Frontal cortex (tissue), 4 donors: ENCODE measurements around the gene BABAM2. TPM values are rescaled to one million over a fixed set of nuclear protein-coding genes. Genes with fewer than 3 reads are reported as not detected.

Experiments used
- DNase-seq, 2 donors: peaks; one replicate each; pipeline ENCODE4 v3.0.0; 2012; ENCODE audit warnings: low spot score in 2 of 2
- FAIRE-seq: peaks from 2 replicates; lab custom pipeline; 2012; peaks lifted over from hg19 to GRCh38; lab: Jason Lieb, UNC
- total RNA-seq: library from RNA; depleted of rRNA; stranded (reverse); fragments of >200 nt; gene quantifications from one replicate; pipeline ENCODE4 v1.2.3, GENCODE V29; 2014
- donor health status: control.
- donor health status: control.
- donor health status: control.

BABAM2 gene
- total RNA-seq, 1 donor from 2014 or later = 14.7 TPM

DNA sequence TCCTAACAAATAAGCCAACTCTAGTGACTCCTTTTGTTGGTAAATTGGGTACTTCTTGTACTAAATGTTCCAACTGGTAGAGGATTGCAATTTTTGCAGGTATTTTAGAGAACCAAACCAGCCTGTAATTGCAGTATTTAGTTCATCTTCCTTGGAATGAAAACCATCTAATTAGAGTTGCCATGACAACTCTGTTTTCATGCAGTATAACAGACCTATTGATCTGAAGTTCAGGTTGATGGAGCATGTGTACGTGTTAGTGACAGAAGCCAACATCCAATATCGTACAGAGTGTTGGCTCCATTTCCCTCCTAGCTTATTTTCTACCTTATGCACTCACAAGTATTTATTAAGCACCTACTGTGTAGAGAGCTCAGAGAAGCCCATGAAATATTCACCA lies 325.8 kb downstream of the BABAM2 start:
- no peak for FAIRE-seq
- no peak for DNase-seq

DNA sequence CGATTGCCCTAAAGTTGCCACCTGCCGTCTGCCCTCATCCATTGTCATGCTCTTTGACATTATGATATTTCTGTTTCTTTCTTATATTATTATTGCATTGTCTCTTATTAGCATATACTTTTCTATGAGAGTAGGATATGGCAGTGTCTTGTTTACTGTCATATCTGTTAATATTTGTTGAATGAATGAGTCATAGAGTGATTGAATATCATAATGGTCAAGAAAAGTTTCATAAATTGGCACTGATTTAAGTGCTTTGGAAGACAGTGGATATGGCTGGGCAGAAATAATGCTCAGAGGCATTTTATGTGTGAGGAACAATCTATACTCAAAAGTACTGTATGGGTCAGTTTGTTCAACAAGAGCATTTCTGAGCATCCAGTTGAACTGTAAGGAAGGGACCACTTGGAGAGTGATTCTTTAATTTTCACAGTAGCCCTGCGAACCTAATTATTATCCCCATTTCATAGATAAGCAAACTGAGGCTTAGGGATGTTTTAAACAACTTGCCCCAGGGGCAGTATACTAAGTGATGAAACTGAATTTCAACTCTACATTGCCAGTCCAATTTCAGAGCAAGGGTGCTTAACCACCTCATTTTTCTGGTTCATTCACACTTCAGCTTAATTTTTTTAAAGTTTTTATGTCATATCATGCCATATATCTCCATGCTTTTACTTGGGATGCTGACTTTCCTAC lies 326.7 kb downstream of the BABAM2 start:
- FAIRE-seq = no peak

DNA sequence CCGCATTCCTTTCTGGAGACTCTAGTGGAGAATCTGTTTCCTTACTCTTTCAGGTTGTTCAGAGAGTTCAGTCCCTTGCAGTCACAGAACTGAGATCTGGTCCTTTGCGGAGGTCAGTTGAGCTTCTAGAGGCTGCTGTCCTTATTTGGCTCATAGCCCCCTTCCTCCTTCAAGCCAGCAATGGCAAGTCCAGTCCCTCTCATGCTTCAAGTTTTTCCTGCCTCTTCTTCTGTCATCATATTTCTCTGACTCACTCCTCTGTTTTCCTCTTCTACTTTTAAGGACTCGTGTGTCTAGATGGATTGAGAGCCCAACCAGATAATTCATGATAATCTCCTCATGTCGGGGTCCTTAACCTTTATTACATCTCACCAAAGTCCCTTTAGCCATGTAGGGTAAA lies 328.6 kb downstream of the BABAM2 start:
- no peak for FAIRE-seq
- DNase-seq = no peak

More for the DNA sequence above, 326.7 kb downstream of the BABAM2 start:
- no peak for DNase-seq

DNA sequence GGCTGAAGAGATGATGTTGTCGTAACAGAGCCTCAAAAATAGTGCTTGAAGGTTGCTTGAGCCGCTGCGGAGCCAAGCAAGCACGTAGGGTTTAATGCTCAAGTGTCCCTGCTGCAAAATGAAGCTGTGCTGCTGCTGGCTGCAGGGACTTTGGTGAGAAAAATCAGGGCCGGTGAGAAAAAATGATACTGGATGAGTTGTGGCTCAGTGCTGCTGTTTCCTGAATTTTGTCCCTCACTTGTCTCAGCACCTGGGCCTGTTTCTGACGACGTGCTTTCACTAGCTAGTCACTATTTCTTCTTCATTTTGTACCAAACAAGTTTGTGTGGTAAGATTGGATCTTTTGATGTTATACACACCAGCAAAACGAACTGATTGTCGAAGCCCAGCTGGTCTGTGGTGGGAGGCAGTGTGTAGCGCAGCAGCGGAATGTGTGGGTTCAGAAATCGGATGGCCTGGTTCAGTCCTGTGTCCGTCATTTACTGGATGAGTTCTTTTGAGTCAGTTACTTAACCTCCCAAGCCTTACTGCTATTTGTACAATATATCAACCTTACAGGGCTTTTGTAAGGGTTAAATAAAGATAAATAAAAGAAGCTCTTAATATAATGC lies 329.3 kb downstream of the BABAM2 start:
- DNase-seq = no peak
- FAIRE-seq = no peak

DNA sequence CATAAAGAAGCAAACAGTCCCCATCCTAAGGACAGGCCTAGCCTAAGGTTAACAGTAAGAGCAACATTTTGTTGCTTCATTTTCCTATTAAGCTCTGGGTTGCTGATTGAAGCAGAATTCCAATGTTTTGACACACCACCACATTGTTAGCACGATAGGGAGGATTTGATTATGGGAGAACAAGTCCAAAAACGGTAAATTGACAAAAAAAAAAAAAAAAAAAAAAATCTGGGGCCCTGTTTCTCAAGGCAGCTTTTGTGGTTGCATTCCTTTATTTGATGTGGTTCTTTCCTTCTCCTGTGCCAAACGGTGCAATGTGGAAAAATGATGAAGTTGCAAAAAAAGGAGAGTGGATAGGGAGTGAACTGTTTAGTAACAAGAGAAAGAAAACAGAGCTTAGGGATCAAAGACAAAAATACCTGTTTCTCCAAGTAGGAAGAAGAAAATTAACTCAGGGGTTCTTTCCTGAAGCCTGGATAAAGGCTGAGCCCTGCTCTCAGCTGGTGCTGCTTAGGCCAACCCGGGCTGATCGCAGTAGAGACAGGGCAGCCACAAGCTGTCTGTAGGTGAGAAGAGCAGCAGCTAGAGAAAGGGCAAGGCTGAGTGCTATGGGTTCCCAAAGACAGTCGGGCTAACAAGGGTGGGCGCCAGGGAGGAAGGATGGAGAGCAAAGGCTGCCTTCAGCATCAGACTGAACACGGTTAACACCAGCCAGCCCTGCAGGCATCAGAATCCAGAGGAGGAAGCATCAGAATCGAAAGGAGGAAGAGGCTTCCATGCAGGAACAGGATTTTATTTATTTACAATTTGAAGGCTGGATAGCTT lies 334.3 kb downstream of the BABAM2 start:
- DNase-seq = no peak

DNA sequence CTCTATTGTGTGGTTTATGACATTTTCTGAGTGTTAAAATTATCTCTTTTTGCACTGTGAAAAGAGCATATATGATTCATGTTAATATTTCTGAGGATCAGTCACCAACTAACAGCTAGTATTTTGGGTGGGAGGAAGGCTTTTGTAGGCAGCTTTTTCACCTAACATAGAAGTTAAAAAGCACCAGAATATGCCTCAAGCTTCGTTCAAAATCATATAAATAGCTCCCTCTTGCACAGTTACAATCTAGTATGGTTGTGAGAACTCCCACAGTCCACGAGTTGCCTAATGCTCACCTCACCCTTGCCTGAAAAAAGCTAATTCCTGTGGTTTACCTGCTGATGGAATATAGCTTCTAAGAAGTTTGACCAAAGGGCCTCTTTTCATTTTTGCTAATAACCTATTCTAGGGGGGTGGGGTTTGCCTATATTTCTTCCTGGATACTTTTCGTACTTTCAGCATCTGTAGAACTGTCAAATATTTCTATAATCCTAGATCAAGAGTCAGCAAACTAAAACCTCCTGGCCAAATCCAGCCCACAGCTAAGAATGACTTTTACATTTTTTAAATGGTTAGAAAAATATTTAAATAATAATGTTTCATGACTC lies 335.0 kb downstream of the BABAM2 start:
- no peak for DNase-seq
- FAIRE-seq = no peak

More for the DNA sequence above, 334.3 kb downstream of the BABAM2 start:
- no peak for FAIRE-seq

DNA sequence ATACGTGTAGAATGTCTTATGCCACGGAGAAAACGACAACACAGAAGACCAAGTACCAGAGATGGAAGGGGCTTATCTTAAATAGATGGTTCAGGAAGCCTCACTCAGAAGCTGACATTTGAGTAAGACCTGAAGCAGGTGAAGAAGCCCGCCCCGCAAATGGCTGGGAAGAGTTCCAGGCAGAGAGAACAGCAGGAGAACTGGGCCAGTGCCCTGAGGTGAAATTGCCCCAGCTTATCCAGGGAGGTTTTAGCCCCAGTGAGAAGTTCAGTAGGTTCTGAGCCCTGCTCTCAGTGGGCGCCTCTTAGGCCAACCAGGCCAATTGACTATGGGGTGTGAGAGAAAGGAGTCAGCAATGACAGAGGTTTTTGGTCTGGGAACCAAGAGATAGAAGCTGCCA lies 336.0 kb downstream of the BABAM2 start:
- DNase-seq = no peak
- FAIRE-seq = no peak

DNA sequence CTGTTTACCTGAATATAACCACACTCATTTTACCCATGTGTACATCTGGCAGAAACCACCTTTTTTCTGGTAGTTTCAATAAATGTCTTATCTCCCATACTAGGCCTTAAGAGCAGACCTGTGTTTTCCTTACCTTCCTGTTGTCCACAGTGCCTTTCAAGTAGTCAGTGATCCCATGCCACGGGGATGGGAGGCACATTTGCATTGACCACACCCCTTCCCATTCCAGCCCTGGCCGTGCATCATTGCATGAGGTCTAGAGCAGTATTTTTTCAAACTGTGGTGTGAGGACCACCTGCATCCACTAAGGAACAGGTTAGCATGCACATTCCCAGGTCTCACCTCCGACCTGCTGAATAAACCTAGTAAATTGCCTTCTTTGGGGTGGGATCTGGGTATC lies 337.0 kb downstream of the BABAM2 start:
- no peak for FAIRE-seq
- no peak for DNase-seq

DNA sequence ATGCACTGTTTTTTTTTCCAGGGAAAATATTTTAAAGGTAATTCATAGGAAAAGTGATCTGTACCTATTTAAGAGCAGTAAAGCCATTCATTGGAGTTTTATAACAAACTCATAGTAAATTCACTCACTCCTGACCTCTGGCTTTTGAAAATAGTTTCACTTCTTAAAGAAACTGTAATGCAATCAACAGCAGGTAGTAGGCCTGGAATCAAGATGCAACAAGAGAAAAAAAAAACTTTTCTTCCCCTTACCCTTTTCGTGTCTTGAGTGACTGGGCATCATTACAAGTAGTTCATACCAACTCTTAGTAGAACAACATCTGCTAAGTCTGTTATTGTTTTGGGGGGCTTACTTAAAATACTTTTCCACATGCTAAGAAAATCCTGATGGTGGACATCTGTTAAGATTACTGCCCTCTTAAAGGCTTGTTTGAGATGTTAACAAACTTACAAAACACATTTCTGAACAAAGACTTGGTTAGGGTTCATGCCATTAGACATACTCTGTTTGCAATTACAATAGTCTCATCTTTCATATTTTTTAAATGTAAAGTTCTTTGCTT lies 338.0 kb downstream of the BABAM2 start:
- FAIRE-seq = no peak
- DNase-seq = no peak

DNA sequence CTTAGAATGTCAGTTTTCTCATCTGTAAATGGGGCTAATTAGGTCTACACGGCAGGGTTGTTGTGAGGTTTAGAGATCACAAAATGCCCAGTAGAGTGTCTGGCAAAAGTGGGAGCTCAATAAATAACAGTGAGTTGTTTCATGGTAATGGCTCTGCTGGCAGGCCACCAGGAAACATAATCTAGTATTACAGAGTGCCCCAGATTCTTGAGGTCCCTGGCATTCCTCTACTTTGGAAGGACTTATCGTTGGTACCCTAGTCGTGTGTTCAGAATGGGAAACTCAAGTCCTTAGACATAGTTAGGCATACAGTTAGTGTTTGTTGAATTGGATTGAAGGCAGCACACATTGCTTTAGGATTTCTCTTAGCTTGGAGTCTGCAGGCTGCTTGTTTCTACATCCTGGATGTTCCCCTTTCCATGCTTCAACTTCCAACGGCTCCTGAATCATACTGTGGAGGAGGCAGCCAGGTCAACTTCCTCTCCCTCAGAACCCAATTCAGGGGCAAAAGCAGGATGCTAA lies 340.6 kb downstream of the BABAM2 start:
- FAIRE-seq = no peak

DNA sequence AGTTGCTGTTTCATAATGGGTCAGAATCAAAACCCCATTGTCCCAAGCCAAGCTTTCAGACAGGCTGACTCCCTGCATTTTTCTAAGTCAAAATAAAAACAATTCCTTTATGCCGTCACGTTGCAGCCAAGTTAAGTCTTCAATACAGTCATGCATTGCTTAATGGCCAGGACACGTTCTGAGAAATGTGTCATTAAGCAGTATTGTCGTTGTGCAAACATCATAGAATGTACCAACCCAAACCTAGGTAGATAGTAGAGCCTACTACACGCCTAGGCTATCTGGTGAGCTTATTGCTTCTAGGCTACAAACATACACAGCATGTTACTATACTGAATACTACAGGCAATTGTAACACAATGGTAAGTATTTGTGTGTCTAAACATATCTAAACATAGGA lies 341.8 kb downstream of the BABAM2 start:
- DNase-seq (no peak), FAIRE-seq (no peak)

More for the DNA sequence above, 340.6 kb downstream of the BABAM2 start:
- DNase-seq = no peak

DNA sequence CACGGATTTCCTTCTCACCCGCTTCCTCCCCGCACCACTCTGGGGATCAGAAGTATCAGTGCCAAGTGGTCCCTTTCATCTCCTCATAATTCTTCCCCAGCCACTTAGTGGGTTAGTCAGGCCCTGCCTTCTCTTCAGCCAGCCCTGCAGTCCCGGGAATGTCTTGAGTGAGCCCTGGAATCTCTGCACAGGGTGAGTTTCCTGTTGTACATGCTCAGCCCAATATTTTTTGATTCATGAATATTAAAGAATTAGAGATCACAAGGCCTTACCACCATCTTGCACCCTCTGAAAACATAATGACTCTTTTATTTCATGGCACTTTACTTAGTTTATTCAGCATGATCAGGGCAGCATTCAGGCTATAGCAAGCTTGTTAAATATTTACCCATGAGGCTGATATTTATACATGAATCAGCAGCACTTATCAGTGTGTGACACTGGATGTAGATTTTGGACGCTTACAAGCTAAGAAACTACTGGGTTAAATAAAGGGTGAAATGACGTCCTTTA lies 342.7 kb downstream of the BABAM2 start:
- DNase-seq = no peak
- FAIRE-seq = no peak

DNA sequence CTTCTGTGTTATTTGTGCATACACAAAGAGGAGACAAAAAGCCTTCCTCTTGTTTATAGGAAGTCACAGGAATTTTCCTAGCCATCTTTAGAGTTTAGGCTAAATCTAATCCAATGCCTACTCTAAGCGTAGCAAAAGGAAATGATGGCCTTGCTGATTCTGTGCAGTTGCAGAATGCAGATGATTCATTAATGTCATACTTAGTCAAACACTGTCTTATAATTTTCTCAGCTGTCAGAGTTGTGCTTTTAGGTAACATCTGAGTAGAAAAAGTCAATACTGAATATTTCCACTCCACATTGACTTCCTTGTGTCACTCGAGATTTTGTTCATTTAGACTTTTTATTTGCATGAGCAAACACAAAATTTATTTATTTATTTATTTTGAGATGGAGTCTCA lies 344.3 kb downstream of the BABAM2 start:
- DNase-seq (no peak), FAIRE-seq (no peak)

DNA sequence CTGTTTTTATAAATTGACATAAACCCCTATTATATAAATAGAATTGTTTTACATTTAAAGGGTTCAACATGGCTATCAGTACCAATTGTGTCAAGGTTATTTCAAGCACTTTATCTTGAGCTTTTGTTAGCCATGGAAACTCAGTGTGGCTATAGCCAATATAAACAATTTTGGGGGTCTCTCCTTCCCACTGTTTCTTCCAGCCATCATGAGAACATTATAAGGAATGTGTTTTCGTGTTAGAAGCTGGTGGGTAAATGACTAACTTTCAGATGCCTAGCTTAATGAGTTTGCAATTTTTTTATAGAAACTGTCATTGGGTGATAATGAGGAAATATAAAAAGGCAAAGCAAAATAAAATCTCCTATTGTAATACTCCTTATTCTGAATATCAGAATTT lies 348.7 kb downstream of the BABAM2 start:
- DNase-seq (no peak), FAIRE-seq (no peak)

DNA sequence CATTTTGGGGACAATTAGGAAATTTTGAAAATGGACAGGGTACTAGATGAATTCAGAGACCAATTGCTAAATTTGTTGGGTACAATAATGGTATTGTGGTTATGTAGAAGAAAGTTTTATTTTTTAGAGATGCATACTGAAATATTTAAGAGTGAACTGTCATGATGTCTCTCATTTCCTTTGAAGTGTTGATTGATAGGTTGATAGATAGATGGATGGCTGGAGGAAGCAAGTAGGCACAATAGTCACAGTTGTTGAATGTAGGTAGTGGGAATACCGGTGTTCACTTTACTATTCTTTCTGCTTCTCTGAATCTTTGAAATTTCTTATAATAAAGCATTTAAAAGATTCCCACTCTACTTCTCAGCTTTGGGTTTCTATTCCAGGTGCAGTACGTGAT lies 350.4 kb downstream of the BABAM2 start:
- FAIRE-seq = no peak
- no peak for DNase-seq

DNA sequence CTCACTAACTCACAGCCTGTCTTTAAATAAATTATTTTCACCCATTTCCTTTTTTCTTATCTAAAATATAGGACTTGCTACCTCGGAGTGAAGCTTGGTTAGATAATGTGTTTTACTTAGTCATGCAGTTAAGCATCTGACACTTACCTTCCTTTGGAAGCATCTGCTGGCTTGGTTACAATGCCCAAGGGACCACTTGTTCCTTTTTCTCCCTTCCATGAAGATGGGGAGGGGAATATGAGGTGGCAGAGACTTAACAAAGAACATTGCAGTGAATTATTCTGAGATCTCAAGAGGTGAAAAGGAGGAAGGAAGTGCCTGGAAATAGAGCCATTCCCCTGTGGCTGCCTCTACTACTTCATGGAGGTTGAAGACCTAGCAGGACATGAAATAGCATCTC lies 356.8 kb downstream of the BABAM2 start:
- FAIRE-seq (no peak), DNase-seq (no peak)

DNA sequence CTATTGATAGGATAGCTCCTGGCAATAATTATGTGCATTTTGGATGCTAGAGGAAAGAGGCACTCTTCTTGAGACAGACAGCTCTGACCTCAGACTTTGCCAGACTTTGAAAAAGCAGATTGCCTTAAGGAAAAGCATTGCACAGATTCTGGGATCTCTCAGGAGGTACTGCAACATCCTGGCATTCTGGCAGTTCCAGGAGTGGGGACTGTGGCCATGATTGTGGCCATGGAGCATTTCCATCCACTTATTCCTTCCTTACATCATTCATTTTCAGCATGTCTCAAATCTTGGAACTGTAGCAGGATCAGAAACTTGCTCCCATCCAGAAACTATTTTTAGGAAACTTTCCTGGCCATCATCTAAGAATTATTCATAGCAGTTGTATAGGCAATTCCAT lies 357.2 kb downstream of the BABAM2 start:
- FAIRE-seq (no peak), DNase-seq (no peak)

DNA sequence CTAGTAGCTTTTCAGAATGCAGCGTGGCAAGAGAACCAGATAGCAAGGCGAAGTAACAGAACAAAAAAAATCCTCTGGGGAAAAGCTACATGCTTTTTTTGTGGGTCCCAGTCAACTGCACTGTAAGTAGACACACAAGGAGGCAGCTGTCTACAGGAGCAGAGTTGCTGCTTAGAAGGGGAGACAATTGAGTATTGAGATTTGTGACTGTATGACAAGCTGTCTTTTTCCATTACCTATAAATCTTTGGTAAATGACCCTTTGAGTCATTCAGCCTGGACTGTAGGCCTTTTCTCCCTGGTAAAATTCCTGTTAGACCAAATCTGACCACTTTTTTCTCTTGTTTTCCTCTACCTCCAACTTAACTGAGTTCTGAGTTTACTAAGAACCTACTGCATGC lies 358.0 kb downstream of the BABAM2 start:
- FAIRE-seq (no peak), DNase-seq (no peak)

DNA sequence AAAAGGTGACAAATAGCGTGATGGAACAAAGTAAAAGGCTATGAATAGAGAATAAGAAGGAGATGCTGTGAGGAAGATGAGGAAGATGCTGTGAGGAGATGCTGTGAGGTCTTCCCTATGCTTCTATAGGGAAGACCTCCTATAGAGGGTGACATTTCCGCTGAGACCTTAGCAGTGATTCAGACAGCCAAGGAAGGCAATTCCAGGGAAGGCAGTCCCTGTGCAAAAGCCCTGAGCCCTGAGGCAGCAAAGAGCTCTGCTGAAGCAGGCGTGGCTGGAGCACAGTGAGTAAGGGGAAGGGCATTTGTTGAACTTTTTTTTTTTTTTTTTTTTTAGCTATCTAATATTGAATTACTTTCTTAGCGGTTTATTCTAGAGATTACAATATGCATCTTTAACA lies 359.5 kb downstream of the BABAM2 start:
- FAIRE-seq = no peak

DNA sequence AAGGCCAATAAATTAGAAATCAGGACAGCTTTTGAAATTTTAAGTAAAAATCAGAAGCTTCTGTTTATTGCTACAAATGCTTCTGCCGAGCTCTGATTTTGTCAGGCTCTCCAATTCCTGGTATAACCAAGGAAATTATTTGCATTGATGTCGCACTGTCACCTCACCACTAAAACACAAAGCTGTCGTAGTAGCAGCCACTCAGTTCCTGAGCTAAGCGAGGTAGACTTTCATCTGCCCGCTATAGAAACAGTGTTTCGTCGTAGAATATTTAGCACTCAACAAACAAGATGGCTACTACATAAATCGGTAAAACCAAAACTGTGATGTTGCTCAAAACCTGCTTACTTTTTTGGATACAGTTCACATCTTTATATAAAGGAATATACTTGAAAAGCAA lies 360.8 kb downstream of the BABAM2 start:
- no peak for FAIRE-seq
- no peak for DNase-seq

More for the DNA sequence above, 359.5 kb downstream of the BABAM2 start:
- no peak for DNase-seq
